C4-2B (cell line): ENCODE measurements around the gene SMG7.

Source experiments
- H3K27ac ChIP-seq: fragments of 450-650 bp; 2 replicates; pipeline ENCODE4 v1.5.1; 2017
- CTCF ChIP-seq: fragments of 450-650 bp; conservative IDR thresholded peaks from 2 replicates; pipeline ENCODE4 v1.5.1; 2017; ENCODE audit warnings: mild to moderate bottlenecking
- ZFX ChIP-seq: fragments of 450-650 bp; IDR thresholded peaks from 2 replicates; pipeline ENCODE4 v1.6.1; 2017

The SMG7 gene

DNA sequence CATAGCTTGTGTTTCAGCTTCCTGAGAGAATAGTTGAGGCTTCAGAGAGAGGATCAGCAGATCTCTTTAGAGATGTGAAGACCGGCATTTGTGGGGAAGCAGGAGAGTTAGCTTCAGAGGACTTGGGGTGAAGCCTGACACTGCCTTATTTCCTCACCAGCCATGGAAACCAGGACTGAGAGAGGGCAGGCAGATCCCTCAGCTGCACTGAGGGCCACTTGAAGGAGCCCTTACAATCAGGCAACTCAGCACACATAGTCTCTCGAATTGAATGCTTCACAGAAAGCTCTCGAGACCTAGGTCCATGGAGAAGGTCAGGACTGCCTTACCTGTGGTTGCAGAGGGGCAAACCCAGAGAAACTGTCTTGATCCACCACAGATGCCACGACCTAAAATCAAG is 98.2 kb downstream of the SMG7 start:
- TF ChIP-seq CTCF (no peak), ZFX (no peak)
- H3K27ac ChIP-seq, result no peak overlapping the region

- TF ChIP-seq CTCF (no peak), ZFX (no peak)
- H3K27ac ChIP-seq, result no peak overlapping the region
Measured at GRCh38 chr1:183571678-183572268, 99.5 kb downstream of the SMG7 start.

- TF ChIP-seq CTCF (no peak), ZFX (no peak)
- H3K27ac ChIP-seq, result no peak overlapping the region
Measured at GRCh38 chr1:183572721-183573120, 100.4 kb downstream of the SMG7 start.

DNA sequence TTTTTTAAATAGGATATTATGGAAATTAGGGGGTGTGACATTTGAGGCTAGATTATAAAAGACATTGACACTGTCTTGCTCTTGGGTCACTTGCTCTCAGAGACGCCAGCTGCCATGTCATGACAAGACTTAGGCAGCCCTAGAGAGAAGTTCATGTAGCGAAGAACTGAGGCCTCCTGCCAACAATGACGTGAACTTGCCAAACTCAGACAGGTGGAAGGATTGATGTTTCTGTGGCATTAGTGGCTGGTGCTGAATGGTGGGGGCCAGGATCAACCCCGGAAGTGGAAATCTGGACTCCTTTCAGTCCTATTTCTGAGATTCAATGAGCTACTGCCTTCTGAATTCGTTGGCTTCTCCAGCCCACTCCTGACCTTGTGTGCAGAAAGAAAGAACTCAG is 103.3 kb downstream of the SMG7 start:
- H3K27ac ChIP-seq, result no peak overlapping the region
- TF ChIP-seq CTCF (no peak), ZFX (no peak)

- no peak overlapping the region for H3K27ac ChIP-seq
- TF ChIP-seq CTCF (no peak), ZFX (no peak)
Measured at GRCh38 chr1:183576537-183576936, 104.2 kb downstream of the SMG7 start.

DNA sequence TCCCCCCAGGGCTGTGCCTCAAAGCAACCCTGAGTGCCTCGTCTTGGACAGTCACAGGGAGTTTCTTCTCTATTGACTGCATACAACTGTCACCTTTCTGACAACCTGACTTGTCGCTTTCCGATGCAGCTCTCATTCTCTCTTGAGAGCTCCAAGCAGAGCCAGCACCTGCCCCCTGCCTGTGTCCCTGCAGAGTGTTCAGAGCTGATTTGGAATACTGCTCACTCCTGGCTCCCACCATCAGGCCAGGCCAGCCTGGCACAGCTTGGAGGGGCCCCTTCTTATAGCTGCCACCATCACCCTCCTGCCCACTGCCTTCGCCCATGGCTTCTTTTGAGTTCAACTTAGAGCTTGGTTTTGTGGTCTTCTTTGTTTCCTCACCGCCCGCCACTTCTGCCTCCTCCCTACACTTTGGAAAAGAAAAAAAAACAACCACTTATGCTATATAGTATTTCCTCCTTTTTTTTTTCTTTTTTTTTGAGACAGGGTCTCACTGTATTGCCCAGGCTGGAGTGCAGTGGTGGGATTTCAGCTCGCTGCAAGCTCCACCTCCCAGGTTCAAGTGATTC is 105.7 kb downstream of the SMG7 start:
- H3K27ac ChIP-seq, result no peak overlapping the region
- no peak for TF ChIP-seq ZFX
- no peak for TF ChIP-seq CTCF

DNA sequence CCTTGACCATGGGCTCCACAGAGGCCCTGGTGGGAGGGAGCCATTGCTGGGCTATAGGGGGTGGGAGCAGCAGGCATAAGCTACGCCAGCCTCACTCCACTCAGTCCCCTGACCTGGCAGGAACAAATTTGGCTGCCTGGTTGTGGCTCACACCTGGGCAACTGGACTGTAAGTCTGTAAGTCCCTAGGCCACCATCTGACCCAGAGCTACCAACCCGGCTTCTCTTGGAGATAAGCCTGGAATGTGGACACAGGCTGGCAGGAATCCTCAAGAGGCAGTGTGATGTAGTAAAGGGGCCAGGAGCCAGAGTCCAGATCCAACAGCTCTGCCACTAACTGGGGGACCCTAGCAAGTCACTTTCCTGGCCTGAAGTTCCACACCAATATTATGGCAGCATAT is 106.6 kb downstream of the SMG7 start:
- TF ChIP-seq ZFX (no peak), CTCF (no peak)
- H3K27ac ChIP-seq, result no peak overlapping the region
